Astrocyte of the hippocampus (primary cell): ENCODE measurements around the gene FBXL4.
"Not testable (repeated sequence)": the region's sequence is repeated elsewhere in the genome, so short reads cannot be mapped to it uniquely, and the experiment has no call there.

Experiments used
- DNase-seq: peaks from one replicate; pipeline ENCODE4 v3.0.0; 2011; ENCODE audit warnings: low read depth, low spot score

Gene FBXL4

GRCh38 chr6:98946266-98946878 lies 1.4 kb downstream of the FBXL4 start:
- no peak for DNase-seq

- DNase-seq = no peak
These were observed 2.2 kb downstream of the FBXL4 start for GRCh38 chr6:98945311-98946115.

- peak; percentile 32 for DNase-seq
These were observed 3.1 kb downstream of the FBXL4 start for GRCh38 chr6:98944598-98945081.

GRCh38 chr6:98944168-98944567 lies 3.6 kb downstream of the FBXL4 start:
- DNase-seq = no peak

- DNase-seq = no peak
These were observed 5.4 kb downstream of the FBXL4 start for GRCh38 chr6:98942263-98942803.

GRCh38 chr6:98941319-98941718 lies 6.4 kb downstream of the FBXL4 start:
- no peak for DNase-seq

- no peak for DNase-seq
These were observed 10.4 kb downstream of the FBXL4 start for GRCh38 chr6:98937351-98937750.

- no peak for DNase-seq
These were observed 15.4 kb downstream of the FBXL4 start for GRCh38 chr6:98932381-98932780.

- no peak for DNase-seq
These were observed 16.1 kb downstream of the FBXL4 start for GRCh38 chr6:98931696-98932095.

GRCh38 chr6:98929498-98930060 lies 18.2 kb downstream of the FBXL4 start:
- DNase-seq = no peak

GRCh38 chr6:98928688-98929087 lies 19.1 kb downstream of the FBXL4 start:
- DNase-seq = no peak

GRCh38 chr6:98927534-98927933 lies 20.2 kb downstream of the FBXL4 start:
- no peak for DNase-seq

- no peak for DNase-seq
These were observed 21.9 kb downstream of the FBXL4 start for GRCh38 chr6:98925831-98926230.

- no peak for DNase-seq
These were observed 23.1 kb downstream of the FBXL4 start for GRCh38 chr6:98924647-98925046.

GRCh38 chr6:98920904-98921431 lies 26.8 kb downstream of the FBXL4 start:
- no peak for DNase-seq

- DNase-seq = not testable (repeated sequence)
These were observed 36.8 kb downstream of the FBXL4 start for GRCh38 chr6:98910946-98911345.

- DNase-seq = no peak
These were observed 38.5 kb downstream of the FBXL4 start for GRCh38 chr6:98909236-98909635.

- DNase-seq = not testable (repeated sequence)
These were observed 41.4 kb downstream of the FBXL4 start for GRCh38 chr6:98906342-98906741.

- no peak for DNase-seq
These were observed 42.0 kb downstream of the FBXL4 start for GRCh38 chr6:98905759-98906158.

GRCh38 chr6:98904096-98904495 lies 43.6 kb downstream of the FBXL4 start:
- DNase-seq = peak; percentile 48

- no peak for DNase-seq
These were observed 47.0 kb downstream of the FBXL4 start for GRCh38 chr6:98900706-98901105.

GRCh38 chr6:98894810-98895209 lies 52.9 kb downstream of the FBXL4 start:
- DNase-seq = peak; percentile 49
